ENCODE measurements around the gene ZNF358.

ZNF358 gene

DNA sequence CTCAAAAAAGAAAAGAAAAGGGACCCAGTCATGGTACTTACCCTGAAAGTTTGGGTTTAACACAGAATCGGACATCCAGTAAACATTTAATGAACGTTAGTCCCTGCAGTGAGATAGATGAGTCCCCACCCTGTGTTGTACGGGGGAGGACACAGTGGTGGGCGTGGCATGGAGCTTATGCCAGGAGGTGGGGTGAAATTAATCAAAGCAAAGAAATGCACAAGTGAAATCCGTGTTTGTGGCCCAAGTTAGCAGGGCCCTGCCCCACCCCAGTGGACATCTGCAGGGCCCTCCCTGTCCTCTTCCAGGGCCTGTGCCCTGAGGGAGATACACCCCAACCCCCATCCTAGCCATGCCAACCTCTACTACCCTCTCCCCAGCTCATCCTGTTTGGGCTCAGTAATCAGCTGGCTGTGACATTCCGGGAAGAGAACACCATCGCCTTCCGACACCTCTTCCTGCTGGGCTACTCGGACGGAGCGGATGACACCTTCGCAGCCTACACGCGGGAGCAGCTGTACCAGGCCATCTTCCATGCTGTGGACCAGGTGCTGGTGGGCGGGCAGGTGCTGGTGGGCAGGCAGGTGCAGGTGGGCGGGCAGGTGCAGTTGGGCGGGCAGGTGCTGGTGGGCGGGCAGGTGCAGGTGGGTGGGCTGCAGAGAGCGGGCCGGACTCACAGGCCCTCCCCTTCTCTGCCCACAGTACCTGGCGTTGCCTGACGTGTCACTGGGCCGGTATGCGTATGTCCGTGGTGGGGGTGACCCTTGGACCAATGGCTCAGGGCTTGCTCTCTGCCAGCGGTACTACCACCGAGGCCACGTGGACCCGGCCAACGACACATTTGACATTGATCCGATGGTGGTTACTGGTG lies 10.4 kb downstream of the ZNF358 start:
- TF ChIP-seq SPI1 (IDR thresholded peaks at IDR 0.05; ENCODE audit: low read depth, low read length) (no peak), TAF1 (IDR thresholded peaks at IDR 0.05; ENCODE audit: low read depth, low read length) (no peak), POLR2A (IDR thresholded peaks at IDR 0.05; ENCODE audit: low read depth, low read length) (no peak), POU2F2 (IDR thresholded peaks at IDR 0.05; ENCODE audit: low read depth, low read length) (no peak), POLR2AphosphoS5 (IDR thresholded peaks at IDR 0.05; ENCODE audit: low read depth, low read length) (no peak), PAX5 (IDR thresholded peaks at IDR 0.05; ENCODE audit: insufficient read depth, low read length, severe bottlenecking) (no peak)
- no peak for DNase-seq (ENCODE audit: insufficient read length, low spot score)
- no peak for FAIRE-seq

DNA sequence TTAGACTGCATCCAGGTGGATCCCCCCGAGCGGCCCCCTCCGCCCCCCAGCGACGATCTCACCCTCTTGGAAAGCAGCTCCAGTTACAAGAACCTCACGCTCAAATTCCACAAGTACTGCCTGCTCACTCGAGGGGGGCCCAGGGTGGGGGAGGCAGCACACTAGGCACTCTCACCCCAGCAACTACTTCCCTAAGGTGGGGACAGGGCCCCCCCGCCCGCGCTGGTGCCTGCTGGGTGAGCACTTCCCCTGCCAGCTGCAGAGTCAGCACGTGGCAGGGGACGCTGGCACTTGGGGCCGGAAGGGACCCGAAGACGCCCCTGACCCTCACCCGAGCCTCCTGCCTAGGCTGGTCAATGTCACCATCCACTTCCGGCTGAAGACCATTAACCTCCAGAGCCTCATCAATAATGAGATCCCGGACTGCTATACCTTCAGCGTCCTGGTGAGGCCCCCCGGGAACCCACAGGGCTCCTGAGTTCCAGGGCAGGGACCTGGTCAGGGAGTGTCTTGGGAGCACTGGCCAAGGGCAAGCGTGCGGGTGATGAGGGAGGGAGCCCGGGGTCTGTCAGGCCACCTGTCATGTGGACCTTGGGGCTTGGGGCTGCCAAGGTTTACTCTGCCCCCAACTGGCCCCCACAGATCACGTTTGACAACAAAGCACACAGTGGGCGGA lies 11.8 kb downstream of the ZNF358 start:
- DNase-seq (ENCODE audit: insufficient read length, low spot score) = no peak
- TF ChIP-seq POLR2A (IDR thresholded peaks at IDR 0.05; ENCODE audit: low read depth, low read length) (no peak), SPI1 (IDR thresholded peaks at IDR 0.05; ENCODE audit: low read depth, low read length) (no peak)
- no peak for FAIRE-seq

DNA sequence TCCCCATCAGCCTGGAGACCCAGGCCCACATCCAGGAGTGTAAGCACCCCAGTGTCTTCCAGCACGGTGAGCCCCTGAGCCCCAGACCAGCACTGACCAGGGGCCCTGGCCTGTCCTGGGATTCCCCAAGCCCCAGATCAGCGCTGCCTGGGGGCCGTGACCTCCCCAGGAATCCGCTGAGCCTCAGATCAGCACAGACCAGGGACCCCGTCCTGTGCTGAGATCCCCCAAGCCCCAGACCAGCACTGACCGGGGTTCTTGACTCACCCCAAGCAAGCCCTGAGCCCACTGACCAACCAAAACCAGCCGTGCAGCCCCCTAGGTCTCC lies 12.3 kb downstream of the ZNF358 start:
- no peak for TF ChIP-seq POLR2AphosphoS5 (IDR thresholded peaks at IDR 0.05; ENCODE audit: low read depth, low read length)
- TF ChIP-seq PAX5 (IDR thresholded peaks at IDR 0.05; ENCODE audit: insufficient read depth, low read length, severe bottlenecking) = no peak
- TF ChIP-seq TAF1 (IDR thresholded peaks at IDR 0.05; ENCODE audit: low read depth, low read length) = no peak
- TF ChIP-seq SPI1 (IDR thresholded peaks at IDR 0.05; ENCODE audit: low read depth, low read length) = no peak
- TF ChIP-seq POLR2A (IDR thresholded peaks at IDR 0.05; ENCODE audit: low read depth, low read length) = no peak
- TF ChIP-seq POU2F2 (IDR thresholded peaks at IDR 0.05; ENCODE audit: low read depth, low read length) = no peak
- DNase-seq (ENCODE audit: insufficient read length, low spot score) (no peak), FAIRE-seq (no peak)

DNA sequence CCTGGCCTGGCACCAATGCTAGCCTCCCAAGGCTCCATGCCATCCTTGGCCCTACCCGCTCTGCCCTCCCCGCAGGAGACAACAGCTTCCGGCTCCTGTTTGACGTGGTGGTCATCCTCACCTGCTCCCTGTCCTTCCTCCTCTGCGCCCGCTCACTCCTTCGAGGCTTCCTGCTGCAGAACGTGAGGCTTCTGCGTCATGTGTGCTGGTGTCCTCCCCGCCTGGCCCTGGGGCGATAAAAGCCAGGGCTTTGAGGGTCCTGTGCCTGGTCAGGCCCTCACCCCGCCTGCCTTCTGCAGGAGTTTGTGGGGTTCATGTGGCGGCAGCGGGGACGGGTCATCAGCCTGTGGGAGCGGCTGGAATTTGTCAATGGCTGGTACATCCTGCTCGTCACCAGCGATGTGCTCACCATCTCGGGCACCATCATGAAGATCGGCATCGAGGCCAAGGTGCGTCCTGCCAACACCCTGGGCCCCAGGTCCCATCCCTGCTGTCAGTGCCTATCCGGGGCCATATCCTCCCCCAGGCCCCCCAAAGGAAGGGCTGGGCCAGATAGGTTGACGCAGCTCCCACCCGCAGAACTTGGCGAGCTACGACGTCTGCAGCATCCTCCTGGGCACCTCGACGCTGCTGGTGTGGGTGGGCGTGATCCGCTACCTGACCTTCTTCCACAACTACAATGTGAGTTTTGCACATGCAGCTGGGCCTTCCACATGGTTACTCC lies 12.8 kb downstream of the ZNF358 start:
- FAIRE-seq (no peak), DNase-seq (ENCODE audit: insufficient read length, low spot score) (no peak)
- no peak for TF ChIP-seq POU2F2 (IDR thresholded peaks at IDR 0.05; ENCODE audit: low read depth, low read length)
- TF ChIP-seq SPI1 (IDR thresholded peaks at IDR 0.05; ENCODE audit: low read depth, low read length) = no peak
- no peak for TF ChIP-seq POLR2AphosphoS5 (IDR thresholded peaks at IDR 0.05; ENCODE audit: low read depth, low read length)
- TF ChIP-seq PAX5 (IDR thresholded peaks at IDR 0.05; ENCODE audit: insufficient read depth, low read length, severe bottlenecking) = no peak
- no peak for TF ChIP-seq TAF1 (IDR thresholded peaks at IDR 0.05; ENCODE audit: low read depth, low read length)

DNA sequence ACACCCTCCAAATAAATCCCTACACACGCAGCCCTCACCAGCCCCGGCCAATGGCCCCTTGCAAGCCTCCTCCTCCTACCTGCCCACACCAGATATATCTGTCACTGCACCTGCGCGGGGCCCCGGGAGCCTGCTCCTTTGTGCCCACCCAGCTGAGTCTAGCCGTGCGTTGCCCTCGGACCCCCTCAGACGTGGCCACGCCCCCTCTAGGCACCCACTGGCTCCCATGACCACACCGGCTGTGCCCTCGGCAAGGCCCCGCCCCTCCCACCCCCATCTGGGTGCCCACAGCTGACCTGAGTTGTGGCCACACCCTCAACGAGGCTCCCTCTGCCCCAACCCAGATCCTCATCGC lies 13.3 kb downstream of the ZNF358 start:
- TF ChIP-seq POLR2AphosphoS5 (IDR thresholded peaks at IDR 0.05; ENCODE audit: low read depth, low read length) = no peak
- TF ChIP-seq SPI1 (IDR thresholded peaks at IDR 0.05; ENCODE audit: low read depth, low read length) = no peak
- no peak for TF ChIP-seq POU2F2 (IDR thresholded peaks at IDR 0.05; ENCODE audit: low read depth, low read length)
- no peak for TF ChIP-seq TAF1 (IDR thresholded peaks at IDR 0.05; ENCODE audit: low read depth, low read length)
- no peak for TF ChIP-seq PAX5 (IDR thresholded peaks at IDR 0.05; ENCODE audit: insufficient read depth, low read length, severe bottlenecking)
- TF ChIP-seq POLR2A (IDR thresholded peaks at IDR 0.05; ENCODE audit: low read depth, low read length) = no peak
- DNase-seq (ENCODE audit: insufficient read length, low spot score) (no peak), FAIRE-seq (no peak)

DNA sequence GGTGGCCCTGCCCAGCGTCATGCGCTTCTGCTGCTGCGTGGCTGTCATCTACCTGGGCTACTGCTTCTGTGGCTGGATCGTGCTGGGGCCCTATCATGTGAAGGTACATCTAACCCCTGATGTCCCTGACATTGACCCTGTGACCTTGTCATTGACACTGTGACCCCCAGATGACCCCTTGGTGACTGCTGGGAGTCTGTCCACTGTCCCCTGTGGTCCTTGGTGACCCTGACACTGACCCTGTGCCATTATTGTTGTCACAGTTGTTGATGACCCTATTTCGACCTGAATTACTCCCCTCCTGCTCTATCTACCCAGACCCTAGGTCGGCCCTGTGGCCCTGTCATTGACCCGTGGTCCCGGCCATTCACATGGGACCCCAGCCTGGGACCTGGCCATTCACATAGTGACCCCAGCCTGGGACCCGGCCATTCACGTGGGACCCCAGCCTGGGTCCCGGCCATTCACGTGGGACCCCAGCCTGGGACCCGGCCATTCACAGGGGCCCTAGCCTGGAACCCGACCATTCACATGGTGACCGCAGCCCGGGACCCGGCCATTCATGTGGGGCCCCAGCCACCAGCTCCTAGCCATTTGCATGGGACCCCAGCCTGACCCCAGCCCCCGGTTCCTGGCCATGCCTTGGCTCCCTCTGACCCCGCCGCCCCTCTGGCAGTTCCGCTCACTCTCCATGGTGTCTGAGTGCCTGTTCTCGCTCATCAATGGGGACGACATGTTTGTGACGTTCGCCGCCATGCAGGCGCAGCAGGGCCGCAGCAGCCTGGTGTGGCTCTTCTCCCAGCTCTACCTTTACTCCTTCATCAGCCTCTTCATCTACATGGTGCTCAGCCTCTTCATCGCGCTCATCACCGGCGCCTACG lies 13.9 kb downstream of the ZNF358 start:
- DNase-seq (ENCODE audit: insufficient read length, low spot score) (no peak), FAIRE-seq (no peak)
- TF ChIP-seq POLR2AphosphoS5 (IDR thresholded peaks at IDR 0.05; ENCODE audit: low read depth, low read length) = no peak
- TF ChIP-seq TAF1 (IDR thresholded peaks at IDR 0.05; ENCODE audit: low read depth, low read length) = no peak
- no peak for TF ChIP-seq POU2F2 (IDR thresholded peaks at IDR 0.05; ENCODE audit: low read depth, low read length)
- no peak for TF ChIP-seq POLR2A (IDR thresholded peaks at IDR 0.05; ENCODE audit: low read depth, low read length)
- TF ChIP-seq SPI1 (IDR thresholded peaks at IDR 0.05; ENCODE audit: low read depth, low read length) = no peak
- TF ChIP-seq PAX5 (IDR thresholded peaks at IDR 0.05; ENCODE audit: insufficient read depth, low read length, severe bottlenecking) = no peak

DNA sequence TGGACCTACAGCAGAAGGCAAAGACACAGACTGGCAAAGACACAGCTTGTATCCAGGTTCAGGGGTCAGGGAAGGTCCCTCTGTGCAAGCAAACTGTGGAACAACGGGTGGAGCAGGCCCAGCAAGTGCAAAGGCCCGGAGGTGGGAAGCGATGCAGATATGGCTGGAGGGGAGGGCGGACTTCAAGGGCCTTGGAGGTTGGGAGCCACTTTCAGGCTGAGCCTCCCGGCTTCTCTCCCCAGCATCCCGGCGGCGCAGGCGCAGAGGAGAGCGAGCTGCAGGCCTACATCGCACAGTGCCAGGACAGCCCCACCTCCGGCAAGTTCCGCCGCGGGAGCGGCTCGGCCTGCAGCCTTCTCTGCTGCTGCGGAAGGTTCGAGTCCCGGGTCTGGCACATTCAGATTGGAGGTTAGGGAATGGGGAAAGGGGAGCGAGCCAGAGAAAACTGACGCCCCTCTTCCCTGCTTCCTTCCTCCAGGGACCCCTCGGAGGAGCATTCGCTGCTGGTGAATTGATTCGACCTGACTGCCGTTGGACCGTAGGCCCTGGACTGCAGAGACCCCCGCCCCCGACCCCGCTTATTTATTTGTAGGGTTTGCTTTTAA lies 17.5 kb downstream of the ZNF358 start:
- FAIRE-seq (no peak), DNase-seq (ENCODE audit: insufficient read length, low spot score) (no peak)
- TF ChIP-seq PAX5 (IDR thresholded peaks at IDR 0.05; ENCODE audit: insufficient read depth, low read length, severe bottlenecking) (no peak), POLR2AphosphoS5 (IDR thresholded peaks at IDR 0.05; ENCODE audit: low read depth, low read length) (no peak), TAF1 (IDR thresholded peaks at IDR 0.05; ENCODE audit: low read depth, low read length) (no peak), SPI1 (IDR thresholded peaks at IDR 0.05; ENCODE audit: low read depth, low read length) (no peak), POLR2A (IDR thresholded peaks at IDR 0.05; ENCODE audit: low read depth, low read length) (no peak), POU2F2 (IDR thresholded peaks at IDR 0.05; ENCODE audit: low read depth, low read length) (no peak)

DNA sequence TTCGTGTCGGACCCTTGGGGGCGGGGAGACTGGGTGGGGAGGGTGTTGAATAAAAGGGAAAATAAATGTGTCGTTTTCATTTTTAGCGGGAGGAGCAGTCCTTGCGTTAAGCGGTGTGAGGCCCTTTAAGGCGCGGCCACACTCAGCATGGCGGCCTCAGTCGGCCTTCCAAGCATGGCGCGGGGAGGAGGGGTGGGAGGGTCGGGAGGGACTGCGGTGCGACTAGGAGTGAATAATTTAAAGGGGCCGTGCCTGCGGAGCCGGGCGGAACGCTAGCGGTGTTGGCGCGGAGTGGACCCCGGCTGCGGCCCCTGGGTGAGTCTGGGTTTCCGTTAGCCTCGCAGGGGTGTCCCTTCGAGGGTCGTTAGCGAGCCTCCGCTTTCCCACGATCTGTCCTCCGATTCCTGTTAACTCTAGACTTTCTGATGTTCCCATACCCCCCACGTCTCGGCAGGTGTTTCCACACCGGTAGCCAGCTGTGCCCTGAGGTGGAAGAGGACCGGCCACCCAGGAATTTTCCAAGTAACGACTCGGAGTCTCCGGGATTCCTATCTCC lies 18.1 kb downstream of the ZNF358 start:
- peak; percentile 23; the same call in 1 of the 2 replicates for TF ChIP-seq POU2F2 (IDR thresholded peaks at IDR 0.05; ENCODE audit: low read depth, low read length)
- TF ChIP-seq POLR2A (IDR thresholded peaks at IDR 0.05; ENCODE audit: low read depth, low read length) = no peak
- peak; percentile 60; the same call in 1 of the 2 replicates for TF ChIP-seq POLR2AphosphoS5 (IDR thresholded peaks at IDR 0.05; ENCODE audit: low read depth, low read length)
- no peak for TF ChIP-seq TAF1 (IDR thresholded peaks at IDR 0.05; ENCODE audit: low read depth, low read length)
- TF ChIP-seq SPI1 (IDR thresholded peaks at IDR 0.05; ENCODE audit: low read depth, low read length) = no peak
- no peak for TF ChIP-seq PAX5 (IDR thresholded peaks at IDR 0.05; ENCODE audit: insufficient read depth, low read length, severe bottlenecking)
- FAIRE-seq (peak; percentile 84), DNase-seq (ENCODE audit: insufficient read length, low spot score) (peak; percentile 98)
